A549 (cell line): ENCODE data around the gene ERLIN1. TPM values are rescaled to one million over a fixed set of nuclear protein-coding genes. Genes with fewer than 3 reads are reported as not detected.
A peak's percentile ranks its signal among the peaks of the same experiment; 100 is the strongest.

Source experiments
- ATAC-seq, 2 experiments: fragments of 200-7000 bp in 1 of 2; fragments of >200 bp in 1 of 2; cut with Nextera tagmentation in 1 of 2; cut with Tn5 transposase in 1 of 2; 3 replicates each; pipeline versions ENCODE4 v1.8.0 to v1.9.1; 2018 to 2020; ENCODE audit warnings: mild to moderate bottlenecking in 1 of 2, moderate library complexity in 1 of 2
- CTCF ChIA-PET: fragments of 300-600 bp; sonication (Branson Sonifier 250); formaldehyde crosslinking; extraction: SDS; loops from one replicate; lab custom pipeline; 2021; ENCODE audit warnings: antibody characterized with exemption, inconsistent platforms; lab: Yijun Ruan, JAX
- POLR2A ChIA-PET: fragments of 350-600 bp; formaldehyde crosslinking; extraction: SDS; loops from one replicate; lab custom pipeline; 2021; ENCODE audit warnings: antibody characterized with exemption, inconsistent platforms; lab: Yijun Ruan, JAX
- DNase-seq, 2 experiments: peaks; one replicate each; pipeline versions ENCODE4 v3.0.0 to v3.0.0-alpha.2; 2011 to 2016; ENCODE audit warnings: low read depth in 1 of 2, low spot score in 1 of 2
- FAIRE-seq: peaks from 2 replicates; lab custom pipeline; 2011; peaks lifted over from hg19 to GRCh38; lab: Jason Lieb, UNC
- H3K27ac ChIP-seq, 2 experiments: fragments of >200 bp; sonication (Bioruptor Twin); formaldehyde crosslinking; 3 replicates each; pipeline ENCODE4 v1.5.1; 2016 to 2017
- H3K4me1 ChIP-seq: fragments of >200 bp; sonication (Bioruptor Twin); formaldehyde crosslinking; 3 replicates; pipeline ENCODE4 v1.6.1; 2016
- H3K4me2 ChIP-seq: fragments of >200 bp; sonication (Bioruptor Twin); formaldehyde crosslinking; 3 replicates; pipeline ENCODE4 v1.6.1; 2016
- H3K4me3 ChIP-seq: fragments of >200 bp; sonication (Bioruptor Twin); formaldehyde crosslinking; 3 replicates; pipeline ENCODE4 v1.5.1; 2016
- H3K9me3 ChIP-seq: fragments of >200 bp; sonication (Bioruptor Twin); formaldehyde crosslinking; 3 replicates; pipeline ENCODE4 v1.6.1; 2016
- BHLHE40 ChIP-seq: IDR thresholded peaks from 2 replicates; pipeline ENCODE4 v1.6.1; 2012; ENCODE audit warnings: low read depth, low read length, inconsistent platforms
- EHF ChIP-seq: fragments of 250-450 bp; sonication (Bioruptor Pico); IDR thresholded peaks from 2 replicates; pipeline ENCODE4 v1.5.0; 2020; ENCODE audit warnings: mild to moderate bottlenecking
- EHMT2 ChIP-seq: fragments of 200-600 bp; sonication (generic); IDR thresholded peaks from 2 replicates; pipeline ENCODE4 v1.6.1; 2016; ENCODE audit warnings: antibody characterized with exemption, low read depth, mild to moderate bottlenecking, moderate library complexity
- EP300 ChIP-seq, 2 experiments: fragments of >200 bp; sonication (Bioruptor Twin); formaldehyde crosslinking; IDR thresholded peaks; 2 replicates in 1 of 2; 3 replicates in 1 of 2; pipeline ENCODE4 v1.6.1; 2016 to 2017
- FOSL2 ChIP-seq, 2 experiments: fragments of 450-650 bp in 1 of 2; fragments of >200 bp in 1 of 2; sonication (Bioruptor Twin) in 1 of 2; formaldehyde crosslinking; IDR thresholded peaks; 2 replicates each; pipeline versions ENCODE4 v1.5.0 to v1.6.1; 2016 to 2020; ENCODE audit warnings: mild to moderate bottlenecking in 1 of 2, moderate library complexity in 1 of 2
- HEYL ChIP-seq: fragments of 250-450 bp; sonication (Bioruptor Pico); IDR thresholded peaks from 2 replicates; pipeline ENCODE4 v1.8.0; 2021; ENCODE audit warnings: mild to moderate bottlenecking, moderate library complexity
- HOXA7 ChIP-seq: fragments of 250-450 bp; sonication (Bioruptor Pico); IDR thresholded peaks from 2 replicates; pipeline ENCODE4 v1.5.0; 2020; ENCODE audit warnings: mild to moderate bottlenecking, moderate library complexity
- HOXB13 ChIP-seq: fragments of 250-450 bp; sonication (Bioruptor Pico); IDR thresholded peaks from 2 replicates; pipeline ENCODE4 v1.5.0; 2020; ENCODE audit warnings: low read depth, mild to moderate bottlenecking, moderate library complexity
- HOXB5 ChIP-seq: fragments of 250-450 bp; sonication (Bioruptor Pico); IDR thresholded peaks from 2 replicates; pipeline ENCODE4 v1.5.0; 2020; ENCODE audit warnings: mild to moderate bottlenecking, moderate library complexity
- MAFK ChIP-seq: fragments of 450-650 bp; IDR thresholded peaks from 2 replicates; pipeline ENCODE4 v1.6.1; 2014; ENCODE audit not compliant: partially characterized antibody
- MAX ChIP-seq: IDR thresholded peaks from 2 replicates; pipeline ENCODE4 v1.6.1; 2012
- NPAS2 ChIP-seq: fragments of 250-450 bp; sonication (Bioruptor Pico); IDR thresholded peaks from 2 replicates; pipeline ENCODE4 v1.8.0; 2022; ENCODE audit warnings: mild to moderate bottlenecking, moderate library complexity, borderline replicate concordance
- POLR2AphosphoS2 ChIP-seq: conservative IDR thresholded peaks from 2 replicates; pipeline ENCODE4 v1.6.1; 2012; ENCODE audit warnings: low read length, improper control_type of control experiment, inconsistent platforms
- TFCP2L1 ChIP-seq: fragments of 250-450 bp; sonication (Bioruptor Pico); IDR thresholded peaks from 2 replicates; pipeline ENCODE4 v1.5.0; 2021; ENCODE audit warnings: mild to moderate bottlenecking
- ZNF302 ChIP-seq: fragments of 250-450 bp; sonication (Bioruptor Pico); IDR thresholded peaks from 2 replicates; pipeline ENCODE4 v1.9.0; 2021; ENCODE audit warnings: inconsistent platforms, mild to moderate bottlenecking, moderate library complexity
- WGBS: methylation state at CpG from one replicate; pipeline ENCODE4 v1.1.6; 2017; ENCODE audit errors: missing lambda C conversion rate; 5-methylcytosine and 5-hydroxymethylcytosine counted together
- polyA plus RNA-seq, 4 experiments: library from polyadenylated mRNA; depleted of rRNA in 3 of 4; stranded (reverse); fragments of >200 nt; fragmentation: RNase III in 1 of 4; extraction: RNeasy Plus Mini Kit Qiagen cat#74134 plus additional on column Dnase treatment in 1 of 4; gene quantifications; 2 replicates in 3 of 4; 3 replicates in 1 of 4; pipeline ENCODE4 v1.2.3, GENCODE V29; 2011 to 2017
- TF ChIP-seq, protein P1 (sequence below): fragments of 250-450 bp; sonication (Bioruptor Pico); IDR thresholded peaks from 2 replicates; pipeline ENCODE4 v1.5.0; 2021; ENCODE audit warnings: mild to moderate bottlenecking, moderate library complexity, borderline replicate concordance
- TF ChIP-seq, protein P2 (sequence below): fragments of >200 bp; sonication (Bioruptor Twin); formaldehyde crosslinking; IDR thresholded peaks from 3 replicates; pipeline ENCODE4 v1.6.1; 2016

The ERLIN1 gene
- polyA plus RNA-seq, 2 of the 4 experiments (the other 2 are of a cell fraction): 62.8 to 78.4 TPM

DNA sequence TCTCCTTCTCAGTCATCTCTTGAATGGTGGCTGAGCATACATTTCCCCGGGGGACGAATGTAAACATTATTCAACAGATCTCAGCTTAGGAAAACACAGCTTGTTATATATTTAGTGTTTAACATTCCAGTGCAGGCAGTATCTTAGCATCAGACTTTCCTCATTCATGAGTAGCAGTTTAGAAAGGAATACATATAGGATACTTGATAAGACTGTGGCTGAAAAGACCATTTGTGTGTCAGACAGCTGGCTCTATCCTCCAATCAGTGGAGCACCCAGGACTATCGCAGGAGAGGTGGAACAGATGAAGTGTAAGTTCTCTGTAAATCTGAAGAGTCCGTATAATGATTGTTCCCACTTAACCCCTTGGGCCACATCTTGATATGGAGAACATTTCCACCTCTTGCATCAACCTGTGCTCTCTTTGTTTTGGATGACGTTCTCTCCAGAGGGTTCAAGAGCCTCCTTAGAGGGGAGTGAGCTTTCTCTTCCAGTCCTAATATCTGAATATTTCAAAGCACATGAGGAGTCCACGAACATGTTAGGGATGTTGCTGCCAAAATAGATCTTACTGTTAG, 34.0 kb downstream of the ERLIN1 start:
- no peak overlapping the region for H3K4me2 ChIP-seq
- no peak for DNase-seq
- FAIRE-seq: no peak
- H3K27ac ChIP-seq: no peak overlapping the region
- 0 out of 3 replicates have a peak, but pooled peaks cover 4% of the 10 kb centered on the region for H3K4me1 ChIP-seq
- POLR2A ChIA-PET: no interaction called here
- TF ChIP-seq EHF (no peak), ZNF302 (no peak), HOXB5 (CRISPR knock-in tag) (no peak), BHLHE40 (no peak), TFCP2L1 (no peak), HOXB13 (CRISPR knock-in tag) (no peak), MAFK (no peak), HOXA7 (no peak), EP300 (IDR thresholded peaks at IDR 0.05) (no peak), NPAS2 (CRISPR knock-in tag) (no peak), POLR2AphosphoS2 (no peak), HEYL (no peak), FOSL2 (IDR thresholded peaks at IDR 0.05) (no peak), FOSL2 (CRISPR knock-in tag; IDR thresholded peaks at IDR 0.05) (no peak), EHMT2 (no peak)
- TF ChIP-seq, protein P1, sequence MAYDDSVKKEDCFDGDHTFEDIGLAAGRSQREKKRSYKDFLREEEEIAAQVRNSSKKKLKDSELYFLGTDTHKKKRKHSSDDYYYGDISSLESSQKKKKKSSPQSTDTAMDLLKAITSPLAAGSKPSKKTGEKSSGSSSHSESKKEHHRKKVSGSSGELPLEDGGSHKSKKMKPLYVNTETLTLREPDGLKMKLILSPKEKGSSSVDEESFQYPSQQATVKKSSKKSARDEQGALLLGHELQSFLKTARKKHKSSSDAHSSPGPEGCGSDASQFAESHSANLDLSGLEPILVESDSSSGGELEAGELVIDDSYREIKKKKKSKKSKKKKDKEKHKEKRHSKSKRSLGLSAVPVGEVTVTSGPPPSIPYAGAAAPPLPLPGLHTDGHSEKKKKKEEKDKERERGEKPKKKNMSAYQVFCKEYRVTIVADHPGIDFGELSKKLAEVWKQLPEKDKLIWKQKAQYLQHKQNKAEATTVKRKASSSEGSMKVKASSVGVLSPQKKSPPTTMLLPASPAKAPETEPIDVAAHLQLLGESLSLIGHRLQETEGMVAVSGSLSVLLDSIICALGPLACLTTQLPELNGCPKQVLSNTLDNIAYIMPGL (CRISPR knock-in tag): no peak
- TF ChIP-seq, protein P2, sequence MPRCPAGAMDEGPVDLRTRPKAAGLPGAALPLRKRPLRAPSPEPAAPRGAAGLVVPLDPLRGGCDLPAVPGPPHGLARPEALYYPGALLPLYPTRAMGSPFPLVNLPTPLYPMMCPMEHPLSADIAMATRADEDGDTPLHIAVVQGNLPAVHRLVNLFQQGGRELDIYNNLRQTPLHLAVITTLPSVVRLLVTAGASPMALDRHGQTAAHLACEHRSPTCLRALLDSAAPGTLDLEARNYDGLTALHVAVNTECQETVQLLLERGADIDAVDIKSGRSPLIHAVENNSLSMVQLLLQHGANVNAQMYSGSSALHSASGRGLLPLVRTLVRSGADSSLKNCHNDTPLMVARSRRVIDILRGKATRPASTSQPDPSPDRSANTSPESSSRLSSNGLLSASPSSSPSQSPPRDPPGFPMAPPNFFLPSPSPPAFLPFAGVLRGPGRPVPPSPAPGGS: no peak
- H3K9me3 ChIP-seq: no peaks in the 10 kb centered on the region
- WGBS: 88% methylated on average over 6 of the region's 6 CpGs
- no peak overlapping the region for H3K4me3 ChIP-seq
- CTCF ChIA-PET: interaction anchor here (1.2 to 1.6 kb wide), 3 partner anchors 9 to 306 kb away, joined by 4 to 5 read pairs (median 4); no protein-coding TSS in a partner anchor
- no peak for ATAC-seq

GRCh38 chr10:100148353-100149211, 37.2 kb downstream of the ERLIN1 start:
- Histone ChIP-seq H3K4me3 (no peak overlapping the region), H3K4me1 (0 out of 3 replicates have a peak, but pooled peaks cover 4% of the 10 kb centered on the region), H3K27ac (no peak overlapping the region), H3K4me2 (no peak overlapping the region), H3K9me3 (no peaks in the 10 kb centered on the region)
- FAIRE-seq: peak; percentile 13
- TF ChIP-seq FOSL2 (IDR thresholded peaks at IDR 0.05) (no peak), FOSL2 (CRISPR knock-in tag; IDR thresholded peaks at IDR 0.05) (peak; percentile 51; the same call in 1 of the 2 replicates), MAX (no peak)
- DNase-seq: peak; percentile 11 to 37
- ATAC-seq: peak; percentile 73 to 86
- WGBS: 81% methylated on average over 8 of the region's 8 CpGs
- CTCF ChIA-PET: interaction anchor here (0.6 to 1.7 kb wide), 3 partner anchors 10 to 289 kb away, joined by 3 to 5 read pairs (median 4); no protein-coding TSS in a partner anchor
- POLR2A ChIA-PET: no interaction called here
